Fibroblast of the aortic adventitia (primary cell): ENCODE results near the gene KCTD6. TPM values are rescaled to one million over a fixed set of nuclear protein-coding genes. Genes with fewer than 3 reads are reported as not detected.
"Not testable (repeated sequence)": the region's sequence is repeated elsewhere in the genome, so short reads cannot be mapped to it uniquely, and the experiment has no call there.

ENCODE experiments used
- DNase-seq: peaks from one replicate; pipeline ENCODE4 v3.0.0-alpha.2; 2010; ENCODE audit warnings: low read depth
- H3K4me3 ChIP-seq: 2 replicates; pipeline ENCODE4 v1.5.1; 2011; ENCODE audit warnings: low read depth, mild to moderate bottlenecking, control low read depth, low read length, moderate library complexity
- CTCF ChIP-seq: IDR thresholded peaks from 2 replicates; pipeline ENCODE4 v1.5.1; 2011; ENCODE audit warnings: mild to moderate bottlenecking, low read length, control low read depth, inconsistent platforms; ENCODE audit not compliant: insufficient read depth
- total RNA-seq: library from RNA; depleted of rRNA; stranded (reverse); fragments of >200 nt; gene quantifications from 2 replicates; pipeline ENCODE4 v1.2.3, GENCODE V29; 2012; ENCODE audit warnings: low replicate concordance

KCTD6 gene
- total RNA-seq, 1 donor, result 17.9 TPM

GRCh38 chr3:58522759-58523425 is 31.0 kb downstream of the KCTD6 start:
- no peak for TF ChIP-seq CTCF
- no peak for DNase-seq
- no peak overlapping the region for H3K4me3 ChIP-seq

GRCh38 chr3:58524326-58524888 is 32.5 kb downstream of the KCTD6 start:
- DNase-seq, result no peak
- no peak for TF ChIP-seq CTCF
- H3K4me3 ChIP-seq, result no peak overlapping the region

- H3K4me3 ChIP-seq, result no peak overlapping the region
- TF ChIP-seq CTCF, result no peak
- peak; percentile 91 for DNase-seq
Measured at GRCh38 chr3:58526515-58526957, 34.6 kb downstream of the KCTD6 start.

GRCh38 chr3:58527440-58527839 is 35.5 kb downstream of the KCTD6 start:
- DNase-seq, H3K4me3 ChIP-seq: not testable (repeated sequence)

- DNase-seq, result peak; percentile 37
- no peak overlapping the region for H3K4me3 ChIP-seq
- TF ChIP-seq CTCF, result no peak
Measured at GRCh38 chr3:58528629-58529028, 36.7 kb downstream of the KCTD6 start.

- no peak overlapping the region for H3K4me3 ChIP-seq
- peak; percentile 47 for TF ChIP-seq CTCF
- peak; percentile 28 for DNase-seq
Measured at GRCh38 chr3:58529516-58530353, 37.8 kb downstream of the KCTD6 start.

- no peak overlapping the region for H3K4me3 ChIP-seq
- DNase-seq, result no peak
- TF ChIP-seq CTCF, result no peak
Measured at GRCh38 chr3:58530354-58530865, 38.5 kb downstream of the KCTD6 start.
